HTR-8/SVneo (cell line): Measurements from ENCODE around the gene EYS.

Experiments used
- DNase-seq: peaks from one replicate; pipeline ENCODE4 v3.0.0; 2011; ENCODE audit warnings: low spot score, mixed read lengths; ENCODE audit not compliant: insufficient read length
- FAIRE-seq: peaks from 2 replicates; lab custom pipeline; 2011; peaks lifted over from hg19 to GRCh38; lab: Jason Lieb, UNC

The EYS gene

DNA sequence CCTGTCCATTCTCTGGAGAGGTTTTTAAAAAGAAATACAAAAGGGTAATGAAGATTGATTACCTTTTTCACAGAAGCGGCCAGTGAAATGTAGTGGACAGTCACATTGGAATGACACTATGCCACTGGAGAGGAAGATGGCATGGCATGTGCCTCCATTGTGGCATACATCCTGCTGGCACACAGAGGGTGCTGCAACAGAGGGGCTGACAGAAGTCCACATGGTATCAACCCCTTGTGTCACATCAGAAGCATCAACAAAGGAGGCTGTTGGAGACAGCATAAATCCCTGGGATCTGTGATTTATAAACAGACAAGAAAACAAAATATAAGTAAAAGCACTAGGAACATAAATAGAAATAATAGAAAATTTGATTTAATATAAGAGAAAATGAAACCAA lies 1476.5 kb downstream of the EYS start:
- FAIRE-seq = no peak
- no peak for DNase-seq

GRCh38 chr6:64227863-64228262 lies 1479.2 kb downstream of the EYS start:
- FAIRE-seq (no peak), DNase-seq (no peak)

GRCh38 chr6:64225503-64225902 lies 1481.5 kb downstream of the EYS start:
- DNase-seq (no peak), FAIRE-seq (no peak)

- FAIRE-seq (no peak), DNase-seq (no peak)
Observed at GRCh38 chr6:64224819-64225218, 1482.2 kb downstream of the EYS start.

GRCh38 chr6:64221776-64222175 lies 1485.2 kb downstream of the EYS start:
- FAIRE-seq (no peak), DNase-seq (no peak)

GRCh38 chr6:64220801-64221200 lies 1486.2 kb downstream of the EYS start:
- DNase-seq (no peak), FAIRE-seq (no peak)

- no peak for DNase-seq
- FAIRE-seq = no peak
Observed at GRCh38 chr6:64217721-64218620, 1489.1 kb downstream of the EYS start.

DNA sequence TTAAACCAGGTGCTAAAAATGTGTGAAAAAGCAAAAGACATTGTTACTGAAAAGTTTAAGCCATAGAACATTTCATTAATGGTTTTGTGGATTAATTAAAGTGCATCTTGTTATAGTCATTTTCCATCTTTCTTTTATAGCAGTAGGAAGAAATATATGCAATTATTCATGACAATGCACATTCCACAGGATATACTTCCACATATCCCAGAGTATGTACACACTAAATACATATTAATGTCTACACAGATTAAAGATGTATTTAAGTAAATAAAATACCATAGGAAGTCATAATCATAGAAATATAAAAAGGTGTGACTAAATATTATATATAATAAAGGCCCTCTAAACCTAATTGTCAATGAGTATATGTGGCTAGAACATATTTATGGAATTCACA lies 1492.7 kb downstream of the EYS start:
- no peak for FAIRE-seq

GRCh38 chr6:64213697-64214096 lies 1493.3 kb downstream of the EYS start:
- DNase-seq = no peak
- FAIRE-seq = no peak

More for the DNA sequence above, 1492.7 kb downstream of the EYS start:
- DNase-seq = no peak

- FAIRE-seq = no peak
Observed at GRCh38 chr6:64197246-64197645, 1509.8 kb downstream of the EYS start.

GRCh38 chr6:64186592-64186991 lies 1520.4 kb downstream of the EYS start:
- DNase-seq = no peak
- no peak for FAIRE-seq

More at GRCh38 chr6:64197246-64197645, 1509.8 kb downstream of the EYS start:
- no peak for DNase-seq

- no peak for FAIRE-seq
- DNase-seq = no peak
Observed at GRCh38 chr6:64185621-64186020, 1521.4 kb downstream of the EYS start.

DNA sequence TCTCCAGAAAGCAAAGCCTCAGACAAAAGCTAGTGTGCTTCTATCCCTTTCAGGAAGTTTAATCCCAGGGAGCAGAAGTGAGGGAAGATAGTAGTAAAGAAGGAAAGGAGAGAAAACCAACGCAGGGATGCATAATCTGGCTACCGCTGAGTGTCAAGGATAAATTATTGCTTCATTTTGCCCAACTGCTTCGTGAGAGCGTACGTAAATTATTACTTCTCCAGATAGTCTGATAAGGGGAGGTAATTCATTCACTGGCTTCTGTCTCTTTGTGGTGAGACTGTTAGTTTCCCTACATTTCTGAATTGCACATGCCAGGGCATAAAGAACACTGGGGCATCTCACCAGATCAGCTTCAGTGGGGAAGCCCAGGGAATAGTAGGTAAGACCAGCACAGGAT lies 1531.7 kb downstream of the EYS start:
- FAIRE-seq = no peak
- no peak for DNase-seq

DNA sequence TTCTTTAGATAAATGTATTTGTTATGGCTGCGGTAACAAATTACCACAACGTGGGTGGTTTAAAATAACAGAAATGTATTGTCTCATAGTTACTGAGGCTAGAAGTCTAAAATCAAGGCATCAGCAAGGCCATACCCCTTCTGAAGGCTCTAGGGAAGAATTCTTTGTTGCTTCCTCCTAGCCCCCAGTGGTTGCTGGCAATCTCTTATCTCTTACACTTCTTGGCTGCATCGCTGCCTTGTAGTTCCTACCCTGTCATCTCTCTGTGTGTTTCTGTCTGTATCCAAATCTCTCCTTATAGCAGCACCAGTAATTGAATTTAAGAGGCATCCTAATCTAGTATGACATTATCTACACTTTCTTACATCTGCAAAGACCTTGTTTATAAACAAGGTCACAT lies 1536.7 kb downstream of the EYS start:
- DNase-seq = no peak
- no peak for FAIRE-seq

GRCh38 chr6:64160486-64160885 lies 1546.5 kb downstream of the EYS start:
- DNase-seq = no peak
- FAIRE-seq = no peak

DNA sequence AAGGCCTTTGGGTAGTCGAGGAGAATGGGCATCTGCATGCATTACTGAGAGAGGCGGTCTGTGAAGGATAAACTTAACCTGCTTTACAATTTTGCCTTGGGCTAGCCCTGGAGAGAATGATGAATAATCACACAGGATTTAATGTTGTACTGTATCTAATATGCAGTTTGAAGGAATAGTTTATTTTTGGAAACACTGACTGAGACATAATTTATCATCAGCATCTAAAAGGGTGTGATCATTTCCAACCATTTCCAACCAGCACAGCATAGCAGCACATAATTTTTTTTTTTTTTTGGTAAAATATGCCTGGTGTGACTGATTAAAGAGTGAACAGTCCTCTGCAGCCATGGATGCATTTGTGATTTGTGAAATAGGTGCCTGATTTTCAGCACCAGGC lies 1552.0 kb downstream of the EYS start:
- FAIRE-seq = no peak

DNA sequence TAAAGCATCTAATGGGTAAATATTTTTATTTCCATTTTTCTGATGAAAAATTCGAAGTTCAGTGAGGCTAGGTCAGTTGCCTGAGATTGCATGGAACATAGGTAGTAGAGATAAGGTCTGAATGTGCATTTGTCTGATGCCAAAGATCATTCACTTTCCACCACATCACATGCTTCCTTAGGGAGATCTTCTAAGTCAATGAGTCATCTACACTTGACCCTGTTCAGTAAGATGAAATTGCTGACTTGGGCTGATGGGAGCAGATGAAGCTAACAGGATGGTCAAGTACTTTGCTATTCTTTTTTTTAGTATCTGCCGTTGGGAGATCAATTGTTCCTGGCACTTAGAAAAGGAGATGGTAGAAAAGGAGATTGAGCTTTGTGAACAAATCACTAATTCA lies 1560.2 kb downstream of the EYS start:
- no peak for FAIRE-seq

More for the DNA sequence above, 1552.0 kb downstream of the EYS start:
- DNase-seq = no peak

GRCh38 chr6:64146094-64146493 lies 1560.9 kb downstream of the EYS start:
- FAIRE-seq = no peak
- no peak for DNase-seq

More for the DNA sequence above, 1560.2 kb downstream of the EYS start:
- DNase-seq = no peak

GRCh38 chr6:64145658-64146057 lies 1561.4 kb downstream of the EYS start:
- FAIRE-seq (no peak), DNase-seq (no peak)

GRCh38 chr6:64143101-64143500 lies 1563.9 kb downstream of the EYS start:
- DNase-seq (no peak), FAIRE-seq (no peak)

GRCh38 chr6:64141680-64142079 lies 1565.3 kb downstream of the EYS start:
- no peak for DNase-seq
- no peak for FAIRE-seq
